ENCODE results near the gene NLGN2. TPM values are rescaled to one million over a fixed set of nuclear protein-coding genes. Genes with fewer than 3 reads are reported as not detected.

The NLGN2 gene
- polyA plus RNA-seq, 1 donor from 2014 or later, result 13.8 TPM

DNA sequence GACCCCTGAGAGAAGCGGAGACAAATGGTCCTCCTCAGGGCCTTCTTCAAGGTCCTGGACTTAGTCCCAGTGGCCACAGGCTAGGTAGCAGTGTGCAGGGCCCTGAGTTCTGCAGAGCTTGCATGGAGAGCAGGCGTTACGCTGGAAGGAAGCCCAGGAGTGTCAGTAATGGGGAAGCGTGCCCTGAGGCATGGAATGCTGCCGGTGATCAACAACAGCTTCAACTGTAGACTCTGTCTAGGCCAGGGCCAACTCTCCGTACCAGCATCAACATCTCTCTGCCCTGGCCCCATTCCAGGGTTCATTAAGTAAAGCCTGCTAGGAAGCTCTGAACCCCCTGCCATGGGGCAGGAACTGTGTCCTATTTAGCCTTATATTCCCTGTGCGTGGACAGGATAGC lies 27.3 kb upstream of the NLGN2 start:
- H3K9me2 ChIP-seq (ENCODE audit: insufficient read depth, low read length), result no peaks in the 10 kb centered on the region
- no peak overlapping the region for H2AFZ ChIP-seq (ENCODE audit: low read depth, low read length)
- no peaks in the 10 kb centered on the region for H3K79me2 ChIP-seq (replicated peaks; ENCODE audit: insufficient read depth, low read length)
- no peak overlapping the region for H3K27ac ChIP-seq (ENCODE audit: low read length)
- H4K20me1 ChIP-seq (ENCODE audit: insufficient read depth), result no peaks in the 10 kb centered on the region
- peak overlapping the region; percentile 42 for H3K4me3 ChIP-seq (ENCODE audit: low read length)
- H3K36me3 ChIP-seq (ENCODE audit: insufficient read depth, low read length), result no peaks in the 10 kb centered on the region
- TF ChIP-seq, protein P1, sequence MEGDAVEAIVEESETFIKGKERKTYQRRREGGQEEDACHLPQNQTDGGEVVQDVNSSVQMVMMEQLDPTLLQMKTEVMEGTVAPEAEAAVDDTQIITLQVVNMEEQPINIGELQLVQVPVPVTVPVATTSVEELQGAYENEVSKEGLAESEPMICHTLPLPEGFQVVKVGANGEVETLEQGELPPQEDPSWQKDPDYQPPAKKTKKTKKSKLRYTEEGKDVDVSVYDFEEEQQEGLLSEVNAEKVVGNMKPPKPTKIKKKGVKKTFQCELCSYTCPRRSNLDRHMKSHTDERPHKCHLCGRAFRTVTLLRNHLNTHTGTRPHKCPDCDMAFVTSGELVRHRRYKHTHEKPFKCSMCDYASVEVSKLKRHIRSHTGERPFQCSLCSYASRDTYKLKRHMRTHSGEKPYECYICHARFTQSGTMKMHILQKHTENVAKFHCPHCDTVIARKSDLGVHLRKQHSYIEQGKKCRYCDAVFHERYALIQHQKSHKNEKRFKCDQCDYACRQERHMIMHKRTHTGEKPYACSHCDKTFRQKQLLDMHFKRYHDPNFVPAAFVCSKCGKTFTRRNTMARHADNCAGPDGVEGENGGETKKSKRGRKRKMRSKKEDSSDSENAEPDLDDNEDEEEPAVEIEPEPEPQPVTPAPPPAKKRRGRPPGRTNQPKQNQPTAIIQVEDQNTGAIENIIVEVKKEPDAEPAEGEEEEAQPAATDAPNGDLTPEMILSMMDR (IDR thresholded peaks at IDR 0.05; ENCODE audit: poor library complexity, severe bottlenecking), result no peak
- TF ChIP-seq POLR2AphosphoS5 (IDR thresholded peaks at IDR 0.05), result peak; percentile 3
- H3K4me2 ChIP-seq (ENCODE audit: low read length), result no peak overlapping the region
- H3K27me3 ChIP-seq (ENCODE audit: insufficient read depth, low read depth, low read length), result peaks cover 38% of the 10 kb centered on the region
- H3K9me3 ChIP-seq (ENCODE audit: low read length), result peaks cover 9% of the 10 kb centered on the region
- H3K9ac ChIP-seq (ENCODE audit: low read length), result no peak overlapping the region
- no peaks in the 10 kb centered on the region for H3F3A ChIP-seq (ENCODE audit: insufficient read depth, low read length, poor library complexity, severe bottlenecking)

DNA sequence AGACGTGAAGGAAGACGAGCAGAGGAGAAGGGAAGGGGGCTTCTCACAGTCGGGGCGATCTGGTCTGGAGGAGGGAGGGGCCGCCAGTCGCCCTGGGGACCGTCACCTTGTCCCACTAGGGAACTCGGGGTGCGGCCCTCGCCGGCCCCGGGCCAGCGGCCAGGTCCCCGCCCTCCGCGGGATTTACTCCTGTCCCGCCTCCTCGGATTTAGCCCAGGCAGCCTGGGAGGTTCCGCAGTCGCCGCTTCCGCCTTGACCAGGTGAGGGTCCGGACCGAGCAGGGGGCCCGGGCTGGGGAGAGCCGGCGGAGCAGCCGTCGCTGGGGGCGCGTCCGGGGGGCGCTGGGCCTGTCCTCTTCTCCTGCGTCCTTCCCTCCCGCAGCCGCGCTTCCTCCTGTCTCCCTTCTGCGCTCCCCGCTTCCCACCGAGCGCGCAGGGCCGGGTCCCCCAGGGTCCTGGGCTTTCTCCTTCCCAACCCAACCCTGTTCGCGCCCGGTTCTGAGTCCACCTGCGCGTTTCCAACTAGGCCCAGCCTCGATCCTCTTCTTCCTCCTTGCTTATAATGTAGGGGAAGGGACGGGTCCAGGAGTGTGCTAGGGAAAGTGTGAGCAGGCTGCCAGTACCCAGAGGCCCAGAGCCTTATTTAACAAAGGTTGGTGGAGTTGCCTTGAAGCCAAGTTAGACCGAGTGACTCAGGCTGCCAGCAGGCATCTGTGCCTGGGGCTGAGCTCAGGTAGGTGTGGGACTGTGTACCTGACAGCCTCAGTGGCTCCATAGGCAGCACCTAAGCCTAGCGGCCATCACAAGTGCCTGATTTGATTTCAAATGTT lies 26.6 kb upstream of the NLGN2 start, which contains the start of gene TNK1:
TSS of gene TNK1 (plus strand) at position 235 of the 829 bp plus-strand sequence. CDS start 1,838 bp downstream, outside the sequence.
- no peak within 1 kb of the TSS for H2AFZ ChIP-seq (ENCODE audit: low read depth, low read length)
- no peak within 1 kb of the TSS for H3K27ac ChIP-seq (ENCODE audit: low read length)
- H3F3A ChIP-seq (ENCODE audit: insufficient read depth, low read length, poor library complexity, severe bottlenecking), result no peaks in the 10 kb centered on the region
- H3K9me2 ChIP-seq (ENCODE audit: insufficient read depth, low read length), result no peaks in the 10 kb centered on the region
- no peak within 1 kb of the TSS for H3K9ac ChIP-seq (ENCODE audit: low read length)
- H3K36me3 ChIP-seq (ENCODE audit: insufficient read depth, low read length), result no peaks in the 10 kb centered on the region
- H3K27me3 ChIP-seq (ENCODE audit: insufficient read depth, low read depth, low read length), result peaks cover 38% of the 10 kb centered on the region
- H3K4me2 ChIP-seq (ENCODE audit: low read length), result no peak within 1 kb of the TSS
- H4K20me1 ChIP-seq (ENCODE audit: insufficient read depth), result no peaks in the 10 kb centered on the region
- no peak for TF ChIP-seq EP300 (conservative IDR thresholded peaks at IDR 0.05; ENCODE audit: poor library complexity, severe bottlenecking)
- TF ChIP-seq, protein P2, sequence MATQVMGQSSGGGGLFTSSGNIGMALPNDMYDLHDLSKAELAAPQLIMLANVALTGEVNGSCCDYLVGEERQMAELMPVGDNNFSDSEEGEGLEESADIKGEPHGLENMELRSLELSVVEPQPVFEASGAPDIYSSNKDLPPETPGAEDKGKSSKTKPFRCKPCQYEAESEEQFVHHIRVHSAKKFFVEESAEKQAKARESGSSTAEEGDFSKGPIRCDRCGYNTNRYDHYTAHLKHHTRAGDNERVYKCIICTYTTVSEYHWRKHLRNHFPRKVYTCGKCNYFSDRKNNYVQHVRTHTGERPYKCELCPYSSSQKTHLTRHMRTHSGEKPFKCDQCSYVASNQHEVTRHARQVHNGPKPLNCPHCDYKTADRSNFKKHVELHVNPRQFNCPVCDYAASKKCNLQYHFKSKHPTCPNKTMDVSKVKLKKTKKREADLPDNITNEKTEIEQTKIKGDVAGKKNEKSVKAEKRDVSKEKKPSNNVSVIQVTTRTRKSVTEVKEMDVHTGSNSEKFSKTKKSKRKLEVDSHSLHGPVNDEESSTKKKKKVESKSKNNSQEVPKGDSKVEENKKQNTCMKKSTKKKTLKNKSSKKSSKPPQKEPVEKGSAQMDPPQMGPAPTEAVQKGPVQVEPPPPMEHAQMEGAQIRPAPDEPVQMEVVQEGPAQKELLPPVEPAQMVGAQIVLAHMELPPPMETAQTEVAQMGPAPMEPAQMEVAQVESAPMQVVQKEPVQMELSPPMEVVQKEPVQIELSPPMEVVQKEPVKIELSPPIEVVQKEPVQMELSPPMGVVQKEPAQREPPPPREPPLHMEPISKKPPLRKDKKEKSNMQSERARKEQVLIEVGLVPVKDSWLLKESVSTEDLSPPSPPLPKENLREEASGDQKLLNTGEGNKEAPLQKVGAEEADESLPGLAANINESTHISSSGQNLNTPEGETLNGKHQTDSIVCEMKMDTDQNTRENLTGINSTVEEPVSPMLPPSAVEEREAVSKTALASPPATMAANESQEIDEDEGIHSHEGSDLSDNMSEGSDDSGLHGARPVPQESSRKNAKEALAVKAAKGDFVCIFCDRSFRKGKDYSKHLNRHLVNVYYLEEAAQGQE (IDR thresholded peaks at IDR 0.05; ENCODE audit: borderline replicate concordance), result no peak
- TF ChIP-seq, protein P1 (IDR thresholded peaks at IDR 0.05; ENCODE audit: poor library complexity, severe bottlenecking), result no peak
- no peak for TF ChIP-seq TAF1 (IDR thresholded peaks at IDR 0.05; ENCODE audit: low read depth)
- no peak for TF ChIP-seq RAD21 (conservative IDR thresholded peaks at IDR 0.05)
- no peak for TF ChIP-seq EZH2 (IDR thresholded peaks at IDR 0.05; ENCODE audit: borderline replicate concordance, insufficient read depth, low read length, poor library complexity, severe bottlenecking)
- no peak for TF ChIP-seq POLR2AphosphoS5 (IDR thresholded peaks at IDR 0.05)
- TF ChIP-seq MXI1 (conservative IDR thresholded peaks at IDR 0.05; ENCODE audit: poor library complexity, severe bottlenecking), result no peak
- TF ChIP-seq SMC3 (conservative IDR thresholded peaks at IDR 0.05; ENCODE audit: poor library complexity), result no peak
- peaks cover 9% of the 10 kb centered on the region for H3K9me3 ChIP-seq (ENCODE audit: low read length)
- no peaks in the 10 kb centered on the region for H3K79me2 ChIP-seq (replicated peaks; ENCODE audit: insufficient read depth, low read length)
- peak within 1 kb of the TSS; percentile 42 for H3K4me3 ChIP-seq (ENCODE audit: low read length)
